ENCODE measurements around the gene PHC2. TPM values are rescaled to one million over a fixed set of nuclear protein-coding genes. Genes with fewer than 3 reads are reported as not detected.

The PHC2 gene
- total RNA-seq, 1 donor from 2014 or later: 155 TPM

- TF ChIP-seq CTCF (conservative IDR thresholded peaks at IDR 0.05): no peak
- H3K4me1 Mint-ChIP-seq: peaks cover 27% of the 10 kb centered on the region
- H3K27me3 Mint-ChIP-seq (ENCODE audit: low read depth): peaks cover 4% of the 10 kb centered on the region
- H3K4me3 Mint-ChIP-seq: no peak overlapping the region
- no peaks in the 10 kb centered on the region for H3K36me3 Mint-ChIP-seq (ENCODE audit: low read depth)
- peaks cover 3% of the 10 kb centered on the region for H3K9me3 Mint-ChIP-seq
- DNase-seq (ENCODE audit: low read depth, low spot score): no peak
- H3K27ac Mint-ChIP-seq (ENCODE audit: unreplicated experiment): no peak overlapping the region
These were observed 10.3 kb upstream of the PHC2 start for GRCh38 chr1:33441088-33441745.

GRCh38 chr1:33439662-33440061 lies 8.8 kb upstream of the PHC2 start:
- Mint-ChIP-seq H3K4me3 (no peak overlapping the region), H3K9me3 (no peaks in the 10 kb centered on the region), H3K27me3 (ENCODE audit: low read depth) (peaks cover 4% of the 10 kb centered on the region), H3K27ac (ENCODE audit: unreplicated experiment) (no peak overlapping the region), H3K36me3 (ENCODE audit: low read depth) (no peaks in the 10 kb centered on the region), H3K4me1 (peaks cover 31% of the 10 kb centered on the region)
- no peak for TF ChIP-seq CTCF (conservative IDR thresholded peaks at IDR 0.05)
- DNase-seq (ENCODE audit: low read depth, low spot score): no peak

- no peaks in the 10 kb centered on the region for H3K9me3 Mint-ChIP-seq
- no peak for TF ChIP-seq CTCF (conservative IDR thresholded peaks at IDR 0.05)
- H3K27ac Mint-ChIP-seq (ENCODE audit: unreplicated experiment): no peak overlapping the region
- peaks cover 4% of the 10 kb centered on the region for H3K27me3 Mint-ChIP-seq (ENCODE audit: low read depth)
- no peaks in the 10 kb centered on the region for H3K36me3 Mint-ChIP-seq (ENCODE audit: low read depth)
- H3K4me3 Mint-ChIP-seq: no peak overlapping the region
- peaks cover 33% of the 10 kb centered on the region for H3K4me1 Mint-ChIP-seq
- DNase-seq (ENCODE audit: low read depth, low spot score): no peak
These were observed 7.7 kb upstream of the PHC2 start for GRCh38 chr1:33438364-33439160.

- Mint-ChIP-seq H3K27me3 (ENCODE audit: low read depth) (peaks cover 4% of the 10 kb centered on the region), H3K4me1 (peaks cover 31% of the 10 kb centered on the region), H3K36me3 (ENCODE audit: low read depth) (no peaks in the 10 kb centered on the region), H3K9me3 (no peaks in the 10 kb centered on the region), H3K4me3 (no peak overlapping the region), H3K27ac (ENCODE audit: unreplicated experiment) (no peak overlapping the region)
- no peak for DNase-seq (ENCODE audit: low read depth, low spot score)
- TF ChIP-seq CTCF (conservative IDR thresholded peaks at IDR 0.05): no peak
These were observed 5.8 kb upstream of the PHC2 start for GRCh38 chr1:33436557-33437285.

GRCh38 chr1:33435096-33435820 lies 4.4 kb upstream of the PHC2 start:
- H3K27ac Mint-ChIP-seq (ENCODE audit: unreplicated experiment): peak overlapping the region; percentile 60
- H3K27me3 Mint-ChIP-seq (ENCODE audit: low read depth): no peaks in the 10 kb centered on the region
- no peak for TF ChIP-seq CTCF (conservative IDR thresholded peaks at IDR 0.05)
- H3K4me3 Mint-ChIP-seq: no peak overlapping the region
- no peak for DNase-seq (ENCODE audit: low read depth, low spot score)
- H3K4me1 Mint-ChIP-seq: peaks cover 34% of the 10 kb centered on the region
- no peaks in the 10 kb centered on the region for H3K36me3 Mint-ChIP-seq (ENCODE audit: low read depth)
- no peaks in the 10 kb centered on the region for H3K9me3 Mint-ChIP-seq

All from neural crest cell (in vitro differentiated cells).